Astrocyte (in vitro differentiated cells and primary cell): Measurements from ENCODE around the gene DIAPH1.

Source experiments
- CTCF ChIP-seq: IDR thresholded peaks from 2 replicates; pipeline ENCODE4 v1.5.1; 2011; ENCODE audit warnings: low read depth, mild to moderate bottlenecking, inconsistent platforms, low read length, moderate library complexity; ENCODE audit not compliant: insufficient read depth
- EZH2 ChIP-seq: IDR thresholded peaks from 2 replicates; pipeline ENCODE4 v1.6.1; 2012; ENCODE audit warnings: mild to moderate bottlenecking, low read length, inconsistent platforms; ENCODE audit not compliant: insufficient read depth

DNA sequence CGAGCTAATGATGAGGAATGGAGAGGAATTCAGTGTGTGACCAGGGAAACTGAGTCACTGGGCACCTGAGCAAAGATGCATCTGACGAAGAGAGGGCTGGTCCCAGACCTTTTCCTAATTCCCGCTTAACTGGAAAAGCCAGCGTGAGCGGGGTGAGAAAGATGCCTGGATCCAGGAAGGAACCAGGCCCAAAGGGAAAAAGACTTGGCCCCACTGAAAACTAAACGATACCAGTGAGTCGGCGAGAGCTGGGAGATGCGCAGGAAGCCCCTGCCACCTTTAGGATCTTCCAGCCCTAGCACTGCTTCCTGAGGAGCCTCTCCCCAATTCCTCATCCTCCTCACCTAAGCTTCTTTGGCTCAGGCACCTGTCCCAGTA is 32.9 kb upstream of the DIAPH1 start:
- no peak for TF ChIP-seq CTCF
- no peak for TF ChIP-seq EZH2
